AG20443 (cell line): Measurements from ENCODE around the gene PRSS1.
"Not testable (repeated sequence)": the region's sequence is repeated elsewhere in the genome, so short reads cannot be mapped to it uniquely, and the experiment has no call there.

Experiments
- DNase-seq: peaks from one replicate; pipeline ENCODE4 v3.0.0; 2012; ENCODE audit warnings: low spot score, mixed read lengths

Gene PRSS1

GRCh38 chr7:142746264-142746663 is 3.0 kb upstream of the PRSS1 start:
- DNase-seq, result no peak

- not testable (repeated sequence) for DNase-seq
These were observed 862 bp upstream of the PRSS1 start for GRCh38 chr7:142748410-142748809.

DNA sequence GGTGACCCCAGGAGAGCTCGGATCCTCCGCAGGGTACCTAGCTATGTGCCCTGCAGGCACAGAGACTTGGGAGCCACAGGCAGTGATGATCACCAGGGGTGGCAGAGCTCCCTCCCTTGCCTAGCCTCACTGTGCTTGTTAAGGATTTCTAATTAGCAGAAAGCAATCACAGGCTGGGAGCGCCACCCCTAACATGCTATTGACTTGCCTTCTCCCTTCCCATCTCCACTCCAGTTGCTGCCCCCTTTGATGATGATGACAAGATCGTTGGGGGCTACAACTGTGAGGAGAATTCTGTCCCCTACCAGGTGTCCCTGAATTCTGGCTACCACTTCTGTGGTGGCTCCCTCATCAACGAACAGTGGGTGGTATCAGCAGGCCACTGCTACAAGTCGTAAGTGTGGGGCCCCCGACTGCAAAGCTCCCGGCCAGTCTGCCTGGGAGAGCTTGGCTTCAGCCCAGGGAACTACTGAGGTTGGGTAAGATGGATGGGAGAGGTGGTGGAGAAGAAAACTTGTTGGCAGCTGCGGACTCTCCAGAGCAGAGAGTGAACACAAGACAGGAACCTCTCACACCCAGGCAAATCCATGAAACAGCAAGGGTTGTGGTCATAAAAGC is 1.2 kb downstream of the PRSS1 start:
- no peak for DNase-seq

- DNase-seq, result not testable (repeated sequence)
These were observed 2.4 kb downstream of the PRSS1 start for GRCh38 chr7:142751526-142752175.

DNA sequence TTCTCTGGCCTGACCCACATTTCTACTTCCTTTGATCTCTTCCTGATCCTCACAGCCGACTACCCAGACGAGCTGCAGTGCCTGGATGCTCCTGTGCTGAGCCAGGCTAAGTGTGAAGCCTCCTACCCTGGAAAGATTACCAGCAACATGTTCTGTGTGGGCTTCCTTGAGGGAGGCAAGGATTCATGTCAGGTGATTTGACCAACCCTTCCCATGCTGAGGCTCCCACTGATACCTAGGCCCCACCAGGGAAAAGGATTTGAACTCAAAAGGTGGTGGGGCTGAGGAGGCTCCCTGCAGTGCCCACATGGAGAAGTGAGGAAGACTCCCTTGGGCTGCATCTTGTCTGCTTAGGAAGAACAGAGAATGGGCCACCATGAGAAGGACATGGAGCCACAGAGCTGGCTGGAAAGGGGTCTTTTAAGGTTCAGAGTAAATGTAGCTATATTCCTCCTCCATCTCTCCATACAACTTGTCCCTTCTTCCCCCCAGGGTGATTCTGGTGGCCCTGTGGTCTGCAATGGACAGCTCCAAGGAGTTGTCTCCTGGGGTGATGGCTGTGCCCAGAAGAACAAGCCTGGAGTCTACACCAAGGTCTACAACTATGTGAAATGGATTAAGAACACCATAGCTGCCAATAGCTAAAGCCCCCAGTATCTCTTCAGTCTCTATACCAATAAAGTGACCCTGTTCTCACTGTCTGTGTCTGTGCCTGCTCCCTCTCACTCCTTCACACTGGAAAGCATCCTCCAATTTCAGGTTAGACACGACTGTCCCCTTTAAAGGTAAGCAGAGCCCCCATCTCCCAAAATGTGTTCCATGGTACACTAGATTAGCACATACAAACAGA is 3.3 kb downstream of the PRSS1 start:
- no peak for DNase-seq

GRCh38 chr7:142753366-142753765 is 4.1 kb downstream of the PRSS1 start:
- DNase-seq, result no peak

DNA sequence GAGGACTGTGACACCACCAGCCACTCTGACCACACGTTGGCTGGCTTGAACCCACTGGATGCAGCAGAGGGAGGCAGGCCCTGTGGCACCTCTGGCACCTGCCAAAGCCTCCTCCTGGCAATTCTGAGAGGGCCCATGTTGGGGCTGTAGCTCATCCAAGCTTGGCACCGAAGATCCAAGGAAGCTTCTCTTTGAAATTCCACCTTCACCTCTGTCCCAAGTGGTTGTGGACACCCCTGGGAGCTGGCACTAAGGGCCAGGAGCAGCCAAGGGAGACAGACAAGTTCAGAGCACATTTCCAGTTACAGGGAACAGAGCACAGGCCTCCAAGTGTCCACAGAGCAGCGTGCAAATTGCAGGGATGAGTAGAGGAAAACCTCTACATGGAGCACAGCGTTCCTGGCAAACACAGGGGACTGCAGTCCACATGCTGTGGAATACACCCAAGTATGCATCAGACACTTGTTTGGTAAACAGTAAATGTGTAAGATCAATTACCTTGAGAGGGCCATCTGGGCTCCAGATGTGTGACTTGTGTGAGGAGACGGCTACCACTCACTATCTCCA is 4.7 kb downstream of the PRSS1 start:
- DNase-seq, result not testable (repeated sequence)

DNA sequence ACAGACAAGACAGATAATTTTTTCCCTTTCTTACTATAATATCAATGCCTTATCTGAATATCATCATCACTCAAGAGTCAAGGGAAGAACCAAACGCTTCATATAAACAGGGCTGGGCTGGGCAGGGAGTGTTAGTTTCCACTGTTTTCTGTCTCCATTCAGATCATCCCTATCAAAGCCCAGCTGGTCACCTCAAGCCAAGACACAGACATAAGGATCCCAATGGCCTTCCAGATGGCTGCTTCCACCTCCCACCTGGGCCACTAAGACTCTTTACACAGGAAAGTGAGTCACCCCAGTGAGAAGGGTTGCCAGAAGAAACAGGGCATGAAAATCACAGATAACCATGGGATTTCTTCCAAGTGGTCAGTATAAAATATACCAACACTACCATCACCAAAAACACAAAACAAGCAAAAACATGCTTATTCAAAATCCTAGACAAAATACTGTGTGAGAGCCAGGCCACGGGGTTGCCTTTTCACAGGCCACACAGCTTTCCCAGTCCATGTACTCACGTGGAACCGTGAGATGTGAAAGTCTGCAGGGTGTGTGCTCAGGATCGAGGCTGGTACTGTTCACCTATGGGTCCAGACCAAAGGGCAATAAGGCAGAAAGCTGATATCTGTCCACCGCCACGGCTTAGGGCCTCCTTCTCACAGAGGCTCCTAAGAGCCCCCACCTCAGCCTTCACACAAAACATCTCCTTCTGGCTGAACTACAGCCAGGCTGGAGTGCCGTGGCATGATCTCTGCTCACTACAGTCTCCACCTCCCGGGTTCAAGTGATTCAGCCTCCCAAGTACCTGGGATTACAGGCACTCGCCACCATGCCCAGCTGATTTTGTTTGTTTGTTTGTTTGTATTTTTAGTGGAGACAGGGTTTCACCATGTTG is 5.7 kb downstream of the PRSS1 start:
- DNase-seq, result no peak

DNA sequence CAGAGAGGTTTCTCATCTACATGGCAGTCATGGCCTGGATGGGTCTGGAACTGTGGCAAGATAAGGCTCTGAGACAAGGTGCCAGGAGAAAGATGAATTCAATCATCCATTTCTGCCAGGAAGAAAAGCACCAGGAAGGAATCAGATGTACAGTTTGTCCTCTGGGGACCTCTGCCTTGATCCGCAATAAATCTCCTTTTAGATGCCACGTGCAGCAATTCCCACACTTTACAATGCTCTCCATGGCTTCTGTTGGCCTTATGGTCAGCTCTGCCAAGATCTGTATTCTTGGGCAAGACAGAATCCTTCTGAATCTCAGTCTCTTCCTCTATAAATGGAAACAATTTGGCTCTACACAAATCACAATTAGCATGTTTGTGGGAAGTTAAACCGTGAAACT is 9.0 kb downstream of the PRSS1 start:
- not testable (repeated sequence) for DNase-seq

DNA sequence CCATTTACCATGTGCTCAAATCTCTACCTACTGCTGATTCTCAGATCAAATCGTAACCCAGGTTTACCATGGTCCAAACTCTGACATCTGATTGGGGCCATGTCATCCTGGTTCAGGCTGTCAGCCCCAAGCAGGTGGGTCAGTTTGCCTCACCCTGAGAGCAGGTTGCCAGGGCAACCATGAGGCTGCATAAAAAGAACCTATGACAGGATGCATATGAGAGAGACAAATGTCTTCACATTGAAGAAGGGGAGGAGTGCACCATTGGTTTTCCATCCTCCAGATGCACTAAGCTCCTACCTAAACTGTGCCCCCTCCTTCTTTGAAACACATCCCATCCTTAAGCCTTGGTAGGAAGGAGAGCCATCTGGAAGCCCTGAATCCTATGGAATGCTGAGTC is 10.2 kb downstream of the PRSS1 start:
- no peak for DNase-seq

DNA sequence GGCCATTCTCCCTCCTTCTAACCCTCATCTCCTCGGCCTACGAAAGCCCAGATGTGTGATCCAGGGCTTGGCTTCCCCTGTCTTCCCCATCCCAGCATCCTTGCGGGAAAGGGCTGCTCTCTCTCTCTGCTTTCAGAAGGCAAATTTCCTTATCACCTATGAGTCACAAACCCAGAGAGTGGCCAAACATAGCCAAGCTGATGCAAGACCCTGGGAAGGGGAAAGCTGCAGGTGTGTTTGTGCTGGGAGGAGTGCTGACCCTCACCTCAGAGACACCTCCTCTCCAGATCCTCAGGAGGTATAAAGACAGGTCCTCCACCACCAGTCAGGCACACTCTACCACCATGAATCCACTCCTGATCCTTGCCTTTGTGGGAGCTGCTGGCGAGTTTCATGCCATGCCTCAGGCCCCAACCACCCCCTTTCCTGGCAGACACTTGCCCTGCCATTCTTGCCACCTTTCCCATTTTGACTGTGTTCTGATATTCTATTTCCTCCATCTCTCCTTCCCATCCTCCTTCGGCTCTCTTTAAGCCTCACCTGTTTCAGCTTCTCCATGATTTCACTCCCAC is 10.9 kb downstream of the PRSS1 start:
- DNase-seq, result no peak

DNA sequence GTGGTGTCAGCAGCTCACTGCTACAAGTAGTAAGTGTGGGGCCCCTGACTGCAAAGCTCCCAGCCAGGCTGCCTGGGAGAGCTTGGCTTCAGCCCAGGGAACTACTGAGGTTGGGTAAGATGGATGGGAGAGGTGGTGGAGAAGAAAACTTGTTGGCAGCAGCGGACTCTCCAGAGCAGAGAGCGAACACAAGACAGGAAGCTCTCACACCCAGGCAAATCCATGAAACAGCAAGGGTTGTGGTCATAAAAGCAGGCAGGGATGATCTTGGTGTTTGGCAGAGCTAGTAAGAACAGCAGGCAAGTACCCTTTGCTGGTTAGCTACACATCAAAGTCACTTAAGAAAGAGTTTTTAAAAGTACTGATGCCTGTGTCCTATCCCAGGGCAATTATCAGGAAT is 12.3 kb downstream of the PRSS1 start:
- DNase-seq, result not testable (repeated sequence)

DNA sequence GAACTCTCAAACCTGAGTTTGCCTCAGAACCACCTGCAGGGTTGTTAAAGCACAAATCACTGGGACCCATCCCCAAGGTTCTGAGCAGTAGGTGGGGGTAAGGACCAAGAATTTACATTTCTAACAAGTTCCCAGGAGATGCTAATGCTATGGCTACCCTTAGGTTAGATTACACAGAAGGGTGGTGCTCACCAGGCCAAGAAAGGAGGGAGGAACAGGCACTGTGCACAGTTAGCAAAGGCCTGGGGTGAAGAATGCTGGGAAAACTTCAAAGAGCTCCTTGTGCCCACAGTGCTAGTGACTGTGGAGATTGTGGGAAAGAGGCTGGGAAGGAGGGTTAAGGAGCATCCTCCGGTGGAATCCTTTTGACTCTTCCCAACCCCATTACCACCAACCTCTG is 12.8 kb downstream of the PRSS1 start:
- DNase-seq, result no peak

DNA sequence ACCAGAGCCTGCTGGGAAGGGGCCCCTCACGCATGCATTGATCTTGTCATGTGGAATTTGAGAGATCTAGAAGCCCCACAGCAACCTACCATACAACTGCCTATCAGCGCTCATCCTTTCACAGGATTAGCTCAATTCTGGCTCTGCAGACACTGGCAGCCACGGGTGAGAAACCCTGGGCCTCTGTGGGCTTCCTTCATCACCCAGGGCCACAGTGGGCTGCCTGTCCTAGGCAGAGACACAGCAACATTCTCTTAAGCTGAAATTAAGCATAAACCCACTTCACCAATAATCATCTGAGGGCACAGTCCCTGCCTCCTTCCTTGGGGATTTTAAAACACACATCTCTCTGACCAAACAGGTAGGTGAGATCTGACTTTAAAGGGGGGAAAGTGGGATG is 18.2 kb downstream of the PRSS1 start:
- no peak for DNase-seq

DNA sequence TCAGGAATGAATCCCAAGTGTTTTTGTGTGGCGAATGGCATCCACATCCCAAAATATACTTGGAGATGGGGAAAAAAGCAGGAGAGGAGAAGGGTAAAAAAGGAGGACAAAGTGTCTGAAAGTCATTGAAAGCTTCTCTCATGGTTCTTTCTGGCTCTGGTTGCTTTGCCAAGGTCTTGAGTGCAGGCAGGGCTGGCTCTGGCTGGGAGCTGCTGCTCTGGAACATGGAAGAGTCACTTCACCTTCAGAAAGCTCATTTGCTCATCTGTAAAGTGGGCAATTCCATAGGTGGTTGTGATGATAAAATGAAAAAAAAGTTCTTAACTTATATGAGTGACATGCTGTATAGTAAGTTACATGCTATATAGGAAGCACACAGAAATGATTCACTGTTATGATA is 18.6 kb downstream of the PRSS1 start:
- DNase-seq, result no peak

DNA sequence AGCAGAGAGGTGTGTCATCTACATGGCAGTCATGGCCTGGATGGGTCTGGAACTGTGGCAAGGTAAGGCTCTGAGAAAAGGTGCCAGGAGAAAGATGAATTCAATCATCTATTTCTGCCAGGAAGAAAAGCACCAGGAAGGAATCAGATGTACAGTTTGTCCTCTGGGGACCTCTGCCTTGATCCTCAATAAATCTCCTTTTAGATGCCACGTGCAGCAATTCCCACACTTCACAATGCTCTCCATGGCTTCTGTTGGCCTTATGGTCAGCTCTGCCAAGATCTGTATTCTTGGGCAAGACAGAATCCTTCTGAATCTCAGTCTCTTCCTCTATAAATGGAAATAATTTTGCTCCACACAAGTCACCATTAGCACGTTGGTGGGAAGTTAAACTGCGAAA is 19.6 kb downstream of the PRSS1 start:
- not testable (repeated sequence) for DNase-seq

DNA sequence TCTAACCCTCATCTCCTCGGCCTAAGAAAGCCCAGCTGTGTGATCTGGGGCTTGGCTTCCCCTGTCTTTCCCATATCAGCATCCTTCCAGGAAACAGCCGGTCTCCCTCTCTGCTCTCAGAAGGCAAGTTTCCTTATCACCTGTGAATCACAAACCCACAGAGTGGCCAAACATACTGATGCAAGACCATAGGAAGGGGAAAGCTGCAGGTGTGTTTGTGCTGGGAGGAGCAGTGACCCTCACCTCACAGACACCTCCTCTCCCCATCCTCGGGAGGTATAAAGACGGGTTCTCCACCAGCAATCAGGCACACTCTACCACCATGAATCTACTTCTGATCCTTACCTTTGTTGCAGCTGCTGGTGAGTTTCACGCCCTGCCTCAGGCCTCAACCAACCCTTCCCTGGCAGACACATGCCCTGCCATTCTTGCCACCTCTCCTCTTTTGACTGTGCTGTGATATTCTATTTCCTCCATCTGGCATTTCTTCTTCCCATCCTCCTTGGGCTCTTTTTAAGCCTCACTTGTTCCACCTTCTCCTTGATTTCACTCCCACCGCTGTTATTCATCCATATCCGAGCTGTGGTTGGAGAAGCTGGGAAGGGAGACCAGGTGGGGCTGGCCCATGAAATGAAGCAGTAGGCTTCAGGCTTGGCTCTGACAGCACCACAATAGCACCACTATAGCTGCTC is 21.5 kb downstream of the PRSS1 start, which contains the start of gene PRSS2:
Gene PRSS2, plus strand, starts transcription at position 310 of the 692 bp plus-strand sequence. Its CDS starts 13 bp downstream, at position 323.
- no peak for DNase-seq

DNA sequence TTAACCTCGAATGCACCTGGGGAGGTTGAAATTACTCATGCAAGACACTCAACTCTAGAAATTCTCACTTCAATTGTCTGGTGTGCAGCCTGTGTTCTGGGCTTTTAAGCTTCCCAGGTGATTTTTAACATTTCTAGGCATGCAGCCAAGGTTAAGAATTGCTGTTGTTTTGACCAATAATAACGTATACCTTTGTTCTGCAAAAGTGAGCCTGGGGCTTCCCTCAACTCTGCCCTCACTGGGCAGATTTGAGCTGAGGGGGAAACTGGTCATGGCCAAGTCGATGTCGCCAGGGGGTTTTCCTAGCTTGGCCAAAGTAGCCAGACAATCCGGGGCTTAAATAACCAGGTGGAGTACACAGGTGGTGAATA is 22.1 kb downstream of the PRSS1 start:
- DNase-seq, result no peak

DNA sequence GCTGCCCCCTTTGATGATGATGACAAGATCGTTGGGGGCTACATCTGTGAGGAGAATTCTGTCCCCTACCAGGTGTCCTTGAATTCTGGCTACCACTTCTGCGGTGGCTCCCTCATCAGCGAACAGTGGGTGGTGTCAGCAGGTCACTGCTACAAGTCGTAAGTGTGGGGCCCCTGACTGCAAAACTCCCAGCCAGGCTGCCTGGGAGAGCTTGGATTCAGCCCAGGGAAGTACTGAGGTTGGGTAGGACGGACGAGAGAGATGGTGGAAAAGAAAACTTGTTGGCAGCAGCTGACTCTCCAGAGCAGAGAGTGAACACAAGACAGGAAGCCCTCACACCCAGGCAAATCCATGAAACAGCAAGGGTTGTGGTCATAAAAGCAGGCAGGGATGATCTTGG is 22.8 kb downstream of the PRSS1 start:
- no peak for DNase-seq

DNA sequence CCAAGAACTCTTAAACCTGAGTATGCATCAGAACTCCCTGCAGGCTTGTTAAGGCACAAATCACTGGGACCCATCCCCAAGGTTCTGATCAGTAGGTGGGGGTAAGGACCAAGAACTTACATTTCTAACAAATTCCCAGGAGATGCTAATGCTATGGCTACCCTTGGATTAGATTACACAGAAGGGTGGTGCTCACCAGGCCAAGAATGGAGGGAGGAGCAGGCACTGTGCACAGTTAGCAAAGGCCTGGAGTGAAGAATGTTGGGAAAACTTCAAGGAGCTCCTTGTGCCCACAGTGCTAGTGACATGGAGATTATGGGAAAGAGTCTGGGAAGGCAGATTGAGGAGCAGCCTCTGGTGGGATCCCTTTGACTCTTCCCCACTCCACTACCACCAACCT is 23.4 kb downstream of the PRSS1 start:
- no peak for DNase-seq

GRCh38 chr7:142773230-142773629 is 24.0 kb downstream of the PRSS1 start:
- no peak for DNase-seq
